ENCODE data around the gene ITGA8.

The ITGA8 gene

GRCh38 chr10:15759265-15759664, 39.5 kb upstream of the ITGA8 start:
- Histone ChIP-seq H3K4me1 (ENCODE audit: control insufficient read depth in 1 of 2, insufficient read depth in 1 of 2, low read depth in 1 of 2, low read length in 1 of 2) (no peaks in the 10 kb centered on the region), H3K9me3 (no peaks in the 10 kb centered on the region), H3K4me3 (ENCODE audit: low read depth in 1 of 2, low read length in 1 of 2) (no peak overlapping the region), H3K27ac (no peak overlapping the region), H3K27me3 (peaks cover 43% of the 10 kb centered on the region), H3K36me3 (no peaks in the 10 kb centered on the region)
- no peak for TF ChIP-seq CTCF (IDR thresholded peaks at IDR 0.05)

GRCh38 chr10:15758618-15759017, 38.9 kb upstream of the ITGA8 start:
- TF ChIP-seq CTCF (IDR thresholded peaks at IDR 0.05) = no peak

GRCh38 chr10:15754937-15755336, 35.2 kb upstream of the ITGA8 start:
- H3K36me3 ChIP-seq = no peaks in the 10 kb centered on the region
- H3K27ac ChIP-seq = no peak overlapping the region
- peaks cover 52% of the 10 kb centered on the region for H3K27me3 ChIP-seq
- no peaks in the 10 kb centered on the region for H3K4me1 ChIP-seq (ENCODE audit: control insufficient read depth in 1 of 2, insufficient read depth in 1 of 2, low read depth in 1 of 2, low read length in 1 of 2)
- no peak overlapping the region for H3K4me3 ChIP-seq (ENCODE audit: low read depth in 1 of 2, low read length in 1 of 2)
- no peaks in the 10 kb centered on the region for H3K9me3 ChIP-seq
- no peak for TF ChIP-seq CTCF (IDR thresholded peaks at IDR 0.05)

More at GRCh38 chr10:15758618-15759017, 38.9 kb upstream of the ITGA8 start:
- Histone ChIP-seq H3K27me3 (peaks cover 48% of the 10 kb centered on the region), H3K9me3 (no peaks in the 10 kb centered on the region), H3K4me3 (ENCODE audit: low read depth in 1 of 2, low read length in 1 of 2) (no peak overlapping the region), H3K36me3 (no peaks in the 10 kb centered on the region), H3K27ac (no peak overlapping the region), H3K4me1 (ENCODE audit: control insufficient read depth in 1 of 2, insufficient read depth in 1 of 2, low read depth in 1 of 2, low read length in 1 of 2) (no peaks in the 10 kb centered on the region)

GRCh38 chr10:15751046-15751445, 31.3 kb upstream of the ITGA8 start:
- Histone ChIP-seq H3K4me3 (ENCODE audit: low read depth in 1 of 2, low read length in 1 of 2) (no peak overlapping the region), H3K27ac (no peak overlapping the region), H3K27me3 (peaks cover 47% of the 10 kb centered on the region), H3K4me1 (ENCODE audit: control insufficient read depth in 1 of 2, insufficient read depth in 1 of 2, low read depth in 1 of 2, low read length in 1 of 2) (no peaks in the 10 kb centered on the region), H3K9me3 (no peaks in the 10 kb centered on the region), H3K36me3 (no peaks in the 10 kb centered on the region)
- TF ChIP-seq CTCF (IDR thresholded peaks at IDR 0.05) = no peak

GRCh38 chr10:15748126-15748525, 28.4 kb upstream of the ITGA8 start:
- no peaks in the 10 kb centered on the region for H3K36me3 ChIP-seq
- H3K9me3 ChIP-seq = no peaks in the 10 kb centered on the region
- no peaks in the 10 kb centered on the region for H3K4me1 ChIP-seq (ENCODE audit: control insufficient read depth in 1 of 2, insufficient read depth in 1 of 2, low read depth in 1 of 2, low read length in 1 of 2)
- TF ChIP-seq CTCF (IDR thresholded peaks at IDR 0.05) = no peak
- H3K27ac ChIP-seq = no peak overlapping the region
- no peak overlapping the region for H3K4me3 ChIP-seq (ENCODE audit: low read depth in 1 of 2, low read length in 1 of 2)
- H3K27me3 ChIP-seq = peaks cover 35% of the 10 kb centered on the region

GRCh38 chr10:15747632-15748031, 27.9 kb upstream of the ITGA8 start:
- no peak overlapping the region for H3K4me3 ChIP-seq (ENCODE audit: low read depth in 1 of 2, low read length in 1 of 2)
- no peaks in the 10 kb centered on the region for H3K9me3 ChIP-seq
- no peaks in the 10 kb centered on the region for H3K36me3 ChIP-seq
- no peak overlapping the region for H3K27ac ChIP-seq
- H3K4me1 ChIP-seq (ENCODE audit: control insufficient read depth in 1 of 2, insufficient read depth in 1 of 2, low read depth in 1 of 2, low read length in 1 of 2) = no peaks in the 10 kb centered on the region
- no peak for TF ChIP-seq CTCF (IDR thresholded peaks at IDR 0.05)
- peaks cover 35% of the 10 kb centered on the region for H3K27me3 ChIP-seq

All from neutrophil (primary cell).